ENCODE data around the gene CLPSL1. TPM values are rescaled to one million over a fixed set of nuclear protein-coding genes. Genes with fewer than 3 reads are reported as not detected.
A peak's percentile ranks its signal among the peaks of the same experiment; 100 is the strongest.

Gene CLPSL1
- total and polyA plus RNA-seq, 2 of the 13 experiments (the other 11 are each of a cell fraction or from before 2014, with no cell fraction given) = not detected

DNA sequence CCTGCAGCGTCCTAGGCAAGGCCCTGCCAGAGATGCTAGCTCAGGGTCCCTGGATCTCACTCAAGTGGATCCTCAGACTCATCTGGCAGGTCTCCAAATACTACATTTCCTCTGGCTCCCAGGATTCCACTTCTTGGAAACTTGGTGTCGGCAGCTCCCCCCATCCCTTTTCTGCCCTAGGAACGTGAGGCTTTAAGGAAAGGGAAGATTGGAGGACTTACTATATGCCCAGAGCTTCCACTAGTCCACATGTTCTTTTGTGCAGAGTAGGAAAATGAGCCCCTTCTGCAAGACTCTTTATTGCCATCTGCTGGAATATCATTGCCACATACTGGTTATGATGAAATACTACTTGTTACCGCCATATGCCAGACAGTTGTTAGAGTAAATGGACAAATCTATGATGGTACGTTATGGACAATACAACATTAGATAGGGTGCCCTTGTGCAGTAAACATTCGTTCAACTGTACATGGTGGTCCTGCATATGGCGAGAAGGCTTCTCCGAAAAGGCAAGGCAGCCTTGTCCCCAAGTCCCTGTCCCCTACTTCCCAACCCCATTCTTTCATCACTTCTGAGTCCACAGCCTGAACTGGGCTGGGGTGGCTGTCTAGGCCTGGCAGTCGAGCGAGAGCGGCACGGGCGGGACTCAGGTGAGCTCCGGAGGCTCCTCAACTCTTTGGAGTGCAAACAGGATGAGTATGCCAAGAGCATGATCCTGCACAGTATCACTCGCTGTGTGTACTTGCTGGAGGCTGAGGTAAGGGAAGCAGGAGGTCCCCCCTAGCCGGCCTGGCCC, 43.2 kb upstream of the CLPSL1 start (continued):
- TF ChIP-seq RBFOX2 (IDR thresholded peaks at IDR 0.05; ENCODE audit: low read depth, low read length) (no peak), ZNF326 (CRISPR knock-in tag; IDR thresholded peaks at IDR 0.05; ENCODE audit: borderline replicate concordance) (no peak), REL (CRISPR knock-in tag; conservative IDR thresholded peaks at IDR 0.05) (no peak), ESRRA (CRISPR knock-in tag; IDR thresholded peaks at IDR 0.05; ENCODE audit: low read depth) (no peak), MEIS1 (CRISPR knock-in tag; IDR thresholded peaks at IDR 0.05; ENCODE audit: borderline replicate concordance) (no peak), ZBTB21 (CRISPR knock-in tag; IDR thresholded peaks at IDR 0.05) (no peak), SUZ12 (IDR thresholded peaks at IDR 0.05; ENCODE audit: low read depth, low read length) (no peak), ZNF350 (CRISPR knock-in tag; IDR thresholded peaks at IDR 0.05; ENCODE audit: borderline replicate concordance, low read depth) (0 out of 2 replicates have a peak, but pooled peaks have one; percentile 16), NPAS2 (CRISPR knock-in tag; IDR thresholded peaks at IDR 0.05; ENCODE audit: borderline replicate concordance) (no peak), STAT5B (CRISPR knock-in tag; IDR thresholded peaks at IDR 0.05) (no peak), MYC (CRISPR knock-in tag; IDR thresholded peaks at IDR 0.05; ENCODE audit: borderline replicate concordance) (no peak)
- TF ChIP-seq, protein P1, sequence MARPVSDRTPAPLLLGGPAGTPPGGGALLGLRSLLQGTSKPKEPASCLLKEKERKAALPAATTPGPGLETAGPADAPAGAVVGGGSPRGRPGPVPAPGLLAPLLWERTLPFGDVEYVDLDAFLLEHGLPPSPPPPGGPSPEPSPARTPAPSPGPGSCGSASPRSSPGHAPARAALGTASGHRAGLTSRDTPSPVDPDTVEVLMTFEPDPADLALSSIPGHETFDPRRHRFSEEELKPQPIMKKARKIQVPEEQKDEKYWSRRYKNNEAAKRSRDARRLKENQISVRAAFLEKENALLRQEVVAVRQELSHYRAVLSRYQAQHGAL (CRISPR knock-in tag; IDR thresholded peaks at IDR 0.05; ENCODE audit: not compliant biosample characterization) = no peak
- TF ChIP-seq, protein P2, sequence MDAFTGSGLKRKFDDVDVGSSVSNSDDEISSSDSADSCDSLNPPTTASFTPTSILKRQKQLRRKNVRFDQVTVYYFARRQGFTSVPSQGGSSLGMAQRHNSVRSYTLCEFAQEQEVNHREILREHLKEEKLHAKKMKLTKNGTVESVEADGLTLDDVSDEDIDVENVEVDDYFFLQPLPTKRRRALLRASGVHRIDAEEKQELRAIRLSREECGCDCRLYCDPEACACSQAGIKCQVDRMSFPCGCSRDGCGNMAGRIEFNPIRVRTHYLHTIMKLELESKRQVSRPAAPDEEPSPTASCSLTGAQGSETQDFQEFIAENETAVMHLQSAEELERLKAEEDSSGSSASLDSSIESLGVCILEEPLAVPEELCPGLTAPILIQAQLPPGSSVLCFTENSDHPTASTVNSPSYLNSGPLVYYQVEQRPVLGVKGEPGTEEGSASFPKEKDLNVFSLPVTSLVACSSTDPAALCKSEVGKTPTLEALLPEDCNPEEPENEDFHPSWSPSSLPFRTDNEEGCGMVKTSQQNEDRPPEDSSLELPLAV (CRISPR knock-in tag; conservative IDR thresholded peaks at IDR 0.05; ENCODE audit: low read depth) = no peak
- TF ChIP-seq, protein P3, sequence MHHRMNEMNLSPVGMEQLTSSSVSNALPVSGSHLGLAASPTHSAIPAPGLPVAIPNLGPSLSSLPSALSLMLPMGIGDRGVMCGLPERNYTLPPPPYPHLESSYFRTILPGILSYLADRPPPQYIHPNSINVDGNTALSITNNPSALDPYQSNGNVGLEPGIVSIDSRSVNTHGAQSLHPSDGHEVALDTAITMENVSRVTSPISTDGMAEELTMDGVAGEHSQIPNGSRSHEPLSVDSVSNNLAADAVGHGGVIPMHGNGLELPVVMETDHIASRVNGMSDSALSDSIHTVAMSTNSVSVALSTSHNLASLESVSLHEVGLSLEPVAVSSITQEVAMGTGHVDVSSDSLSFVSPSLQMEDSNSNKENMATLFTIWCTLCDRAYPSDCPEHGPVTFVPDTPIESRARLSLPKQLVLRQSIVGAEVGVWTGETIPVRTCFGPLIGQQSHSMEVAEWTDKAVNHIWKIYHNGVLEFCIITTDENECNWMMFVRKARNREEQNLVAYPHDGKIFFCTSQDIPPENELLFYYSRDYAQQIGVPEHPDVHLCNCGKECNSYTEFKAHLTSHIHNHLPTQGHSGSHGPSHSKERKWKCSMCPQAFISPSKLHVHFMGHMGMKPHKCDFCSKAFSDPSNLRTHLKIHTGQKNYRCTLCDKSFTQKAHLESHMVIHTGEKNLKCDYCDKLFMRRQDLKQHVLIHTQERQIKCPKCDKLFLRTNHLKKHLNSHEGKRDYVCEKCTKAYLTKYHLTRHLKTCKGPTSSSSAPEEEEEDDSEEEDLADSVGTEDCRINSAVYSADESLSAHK (CRISPR knock-in tag; IDR thresholded peaks at IDR 0.05; ENCODE audit: borderline replicate concordance) = no peak
- TF ChIP-seq, protein P4, sequence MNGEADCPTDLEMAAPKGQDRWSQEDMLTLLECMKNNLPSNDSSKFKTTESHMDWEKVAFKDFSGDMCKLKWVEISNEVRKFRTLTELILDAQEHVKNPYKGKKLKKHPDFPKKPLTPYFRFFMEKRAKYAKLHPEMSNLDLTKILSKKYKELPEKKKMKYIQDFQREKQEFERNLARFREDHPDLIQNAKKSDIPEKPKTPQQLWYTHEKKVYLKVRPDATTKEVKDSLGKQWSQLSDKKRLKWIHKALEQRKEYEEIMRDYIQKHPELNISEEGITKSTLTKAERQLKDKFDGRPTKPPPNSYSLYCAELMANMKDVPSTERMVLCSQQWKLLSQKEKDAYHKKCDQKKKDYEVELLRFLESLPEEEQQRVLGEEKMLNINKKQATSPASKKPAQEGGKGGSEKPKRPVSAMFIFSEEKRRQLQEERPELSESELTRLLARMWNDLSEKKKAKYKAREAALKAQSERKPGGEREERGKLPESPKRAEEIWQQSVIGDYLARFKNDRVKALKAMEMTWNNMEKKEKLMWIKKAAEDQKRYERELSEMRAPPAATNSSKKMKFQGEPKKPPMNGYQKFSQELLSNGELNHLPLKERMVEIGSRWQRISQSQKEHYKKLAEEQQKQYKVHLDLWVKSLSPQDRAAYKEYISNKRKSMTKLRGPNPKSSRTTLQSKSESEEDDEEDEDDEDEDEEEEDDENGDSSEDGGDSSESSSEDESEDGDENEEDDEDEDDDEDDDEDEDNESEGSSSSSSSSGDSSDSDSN (CRISPR knock-in tag; IDR thresholded peaks at IDR 0.05) = peak; percentile 23; the same call in 1 of the 2 replicates
- TF ChIP-seq, protein P5, sequence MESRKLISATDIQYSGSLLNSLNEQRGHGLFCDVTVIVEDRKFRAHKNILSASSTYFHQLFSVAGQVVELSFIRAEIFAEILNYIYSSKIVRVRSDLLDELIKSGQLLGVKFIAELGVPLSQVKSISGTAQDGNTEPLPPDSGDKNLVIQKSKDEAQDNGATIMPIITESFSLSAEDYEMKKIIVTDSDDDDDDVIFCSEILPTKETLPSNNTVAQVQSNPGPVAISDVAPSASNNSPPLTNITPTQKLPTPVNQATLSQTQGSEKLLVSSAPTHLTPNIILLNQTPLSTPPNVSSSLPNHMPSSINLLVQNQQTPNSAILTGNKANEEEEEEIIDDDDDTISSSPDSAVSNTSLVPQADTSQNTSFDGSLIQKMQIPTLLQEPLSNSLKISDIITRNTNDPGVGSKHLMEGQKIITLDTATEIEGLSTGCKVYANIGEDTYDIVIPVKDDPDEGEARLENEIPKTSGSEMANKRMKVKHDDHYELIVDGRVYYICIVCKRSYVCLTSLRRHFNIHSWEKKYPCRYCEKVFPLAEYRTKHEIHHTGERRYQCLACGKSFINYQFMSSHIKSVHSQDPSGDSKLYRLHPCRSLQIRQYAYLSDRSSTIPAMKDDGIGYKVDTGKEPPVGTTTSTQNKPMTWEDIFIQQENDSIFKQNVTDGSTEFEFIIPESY (CRISPR knock-in tag; IDR thresholded peaks at IDR 0.05) = peak; percentile 99
- TF ChIP-seq, protein P6, sequence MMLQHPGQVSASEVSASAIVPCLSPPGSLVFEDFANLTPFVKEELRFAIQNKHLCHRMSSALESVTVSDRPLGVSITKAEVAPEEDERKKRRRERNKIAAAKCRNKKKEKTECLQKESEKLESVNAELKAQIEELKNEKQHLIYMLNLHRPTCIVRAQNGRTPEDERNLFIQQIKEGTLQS (CRISPR knock-in tag; IDR thresholded peaks at IDR 0.05) = peak; percentile 73; the same call in 1 of the 2 replicates
- TF ChIP-seq, protein P7, sequence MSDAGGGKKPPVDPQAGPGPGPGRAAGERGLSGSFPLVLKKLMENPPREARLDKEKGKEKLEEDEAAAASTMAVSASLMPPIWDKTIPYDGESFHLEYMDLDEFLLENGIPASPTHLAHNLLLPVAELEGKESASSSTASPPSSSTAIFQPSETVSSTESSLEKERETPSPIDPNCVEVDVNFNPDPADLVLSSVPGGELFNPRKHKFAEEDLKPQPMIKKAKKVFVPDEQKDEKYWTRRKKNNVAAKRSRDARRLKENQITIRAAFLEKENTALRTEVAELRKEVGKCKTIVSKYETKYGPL (CRISPR knock-in tag; IDR thresholded peaks at IDR 0.05) = no peak
